ENCODE results near the gene C11orf58.

C11orf58 gene

GRCh38 chr11:16805938-16806337, 67.5 kb downstream of the C11orf58 start:
- Histone ChIP-seq H3K9me3 (replicated peaks; ENCODE audit: insufficient read depth, low read length) (no peaks in the 10 kb centered on the region), H3F3A (ENCODE audit: insufficient read depth, low read length) (no peaks in the 10 kb centered on the region), H3K27ac (ENCODE audit: low read length) (no peak overlapping the region), H4K20me1 (ENCODE audit: insufficient read depth, low read length) (no peaks in the 10 kb centered on the region), H3K4me1 (ENCODE audit: low read length) (no peaks in the 10 kb centered on the region), H3K9ac (ENCODE audit: low read length) (no peak overlapping the region), H3K79me2 (ENCODE audit: low read length) (no peaks in the 10 kb centered on the region), H3K4me2 (ENCODE audit: low read depth, low read length) (no peak overlapping the region), H3K9me2 (replicated peaks; ENCODE audit: insufficient read depth, low read length) (no peaks in the 10 kb centered on the region), H3K27me3 (replicated peaks; ENCODE audit: insufficient read depth, low read length) (no peaks in the 10 kb centered on the region), H3K4me3 (ENCODE audit: low read length) (no peak overlapping the region), H3K36me3 (replicated peaks; ENCODE audit: insufficient read depth, low read length) (no peaks in the 10 kb centered on the region), H2AFZ (ENCODE audit: low read length) (no peak overlapping the region)
- DNase-seq = no peak
- TF ChIP-seq EZH2 (optimal IDR thresholded peaks at IDR 0.05; ENCODE audit: low read depth, low read length) (no peak), EZH2phosphoT487 (IDR thresholded peaks at IDR 0.05; ENCODE audit: low read length) (no peak), CTCF (IDR thresholded peaks at IDR 0.05; ENCODE audit: low read length) (no peak)

GRCh38 chr11:16806791-16807190, 68.3 kb downstream of the C11orf58 start:
- Histone ChIP-seq H3K4me2 (ENCODE audit: low read depth, low read length) (no peak overlapping the region), H3K4me1 (ENCODE audit: low read length) (no peaks in the 10 kb centered on the region), H3K27me3 (replicated peaks; ENCODE audit: insufficient read depth, low read length) (no peaks in the 10 kb centered on the region), H3K9me3 (replicated peaks; ENCODE audit: insufficient read depth, low read length) (no peaks in the 10 kb centered on the region), H3F3A (ENCODE audit: insufficient read depth, low read length) (no peaks in the 10 kb centered on the region), H3K79me2 (ENCODE audit: low read length) (no peaks in the 10 kb centered on the region), H3K27ac (ENCODE audit: low read length) (no peak overlapping the region), H4K20me1 (ENCODE audit: insufficient read depth, low read length) (no peaks in the 10 kb centered on the region), H3K9me2 (replicated peaks; ENCODE audit: insufficient read depth, low read length) (no peaks in the 10 kb centered on the region), H3K9ac (ENCODE audit: low read length) (no peak overlapping the region), H3K4me3 (ENCODE audit: low read length) (no peak overlapping the region), H2AFZ (ENCODE audit: low read length) (no peak overlapping the region), H3K36me3 (replicated peaks; ENCODE audit: insufficient read depth, low read length) (no peaks in the 10 kb centered on the region)
- no peak for TF ChIP-seq EZH2 (optimal IDR thresholded peaks at IDR 0.05; ENCODE audit: low read depth, low read length)
- no peak for TF ChIP-seq EZH2phosphoT487 (IDR thresholded peaks at IDR 0.05; ENCODE audit: low read length)
- TF ChIP-seq CTCF (IDR thresholded peaks at IDR 0.05; ENCODE audit: low read length) = no peak
- no peak for DNase-seq

- TF ChIP-seq EZH2phosphoT487 (IDR thresholded peaks at IDR 0.05; ENCODE audit: low read length) (no peak), CTCF (IDR thresholded peaks at IDR 0.05; ENCODE audit: low read length) (no peak), EZH2 (optimal IDR thresholded peaks at IDR 0.05; ENCODE audit: low read depth, low read length) (no peak)
- no peak overlapping the region for H3K4me3 ChIP-seq (ENCODE audit: low read length)
- H3K27me3 ChIP-seq (replicated peaks; ENCODE audit: insufficient read depth, low read length) = no peaks in the 10 kb centered on the region
- H2AFZ ChIP-seq (ENCODE audit: low read length) = no peak overlapping the region
- H3K9ac ChIP-seq (ENCODE audit: low read length) = no peak overlapping the region
- no peak overlapping the region for H3K27ac ChIP-seq (ENCODE audit: low read length)
- no peaks in the 10 kb centered on the region for H3K36me3 ChIP-seq (replicated peaks; ENCODE audit: insufficient read depth, low read length)
- no peak overlapping the region for H3K4me2 ChIP-seq (ENCODE audit: low read depth, low read length)
- no peak for DNase-seq
- no peaks in the 10 kb centered on the region for H3K4me1 ChIP-seq (ENCODE audit: low read length)
- H3F3A ChIP-seq (ENCODE audit: insufficient read depth, low read length) = no peaks in the 10 kb centered on the region
- H3K9me2 ChIP-seq (replicated peaks; ENCODE audit: insufficient read depth, low read length) = no peaks in the 10 kb centered on the region
- no peaks in the 10 kb centered on the region for H3K9me3 ChIP-seq (replicated peaks; ENCODE audit: insufficient read depth, low read length)
- H3K79me2 ChIP-seq (ENCODE audit: low read length) = no peaks in the 10 kb centered on the region
- H4K20me1 ChIP-seq (ENCODE audit: insufficient read depth, low read length) = no peaks in the 10 kb centered on the region
These were observed 68.9 kb downstream of the C11orf58 start for GRCh38 chr11:16807306-16807705.
